Aorta (tissue), 5 donors: ENCODE measurements around the gene CASP12. TPM values are rescaled to one million over a fixed set of nuclear protein-coding genes. Genes with fewer than 3 reads are reported as not detected.
A peak's percentile ranks its signal among the peaks of the same experiment; 100 is the strongest.

Source experiments
- ATAC-seq: fragments of 200-7000 bp; cut with Tn5 transposase; one replicate; pipeline ENCODE4 v1.9.1; 2022; ENCODE audit warnings: moderate library complexity; ENCODE audit not compliant: low FRiP score
- DNase-seq, 2 donors: peaks; one replicate each; pipeline ENCODE4 v3.0.0-alpha.2; 2020
- H3K27ac ChIP-seq, 2 donors: one replicate each; pipeline ENCODE4 v1.5.1; 2013; ENCODE audit warnings: low read length in 2 of 2, mild to moderate bottlenecking in 2 of 2, moderate library complexity in 2 of 2, control low read depth in 1 of 2, inconsistent platforms in 1 of 2, low read depth in 1 of 2
- H3K27me3 ChIP-seq, 2 donors: one replicate each; pipeline ENCODE4 v1.6.1; 2013; ENCODE audit warnings: control low read depth in 1 of 2, low read length in 1 of 2, mild to moderate bottlenecking in 1 of 2, moderate library complexity in 1 of 2; ENCODE audit not compliant: insufficient read depth in 2 of 2, control insufficient read depth in 1 of 2
- H3K36me3 ChIP-seq, 2 donors: one replicate each; pipeline ENCODE4 v1.6.1; 2013; ENCODE audit warnings: control low read depth in 1 of 2, low read length in 1 of 2, mild to moderate bottlenecking in 1 of 2; ENCODE audit not compliant: insufficient read depth in 2 of 2, control insufficient read depth in 1 of 2
- H3K4me1 ChIP-seq, 2 donors: one replicate each; pipeline ENCODE4 v1.6.1; 2013; ENCODE audit warnings: low read length in 2 of 2, control low read depth in 1 of 2, mild to moderate bottlenecking in 1 of 2, moderate library complexity in 1 of 2; ENCODE audit not compliant: insufficient read depth in 2 of 2, control insufficient read depth in 1 of 2
- H3K4me3 ChIP-seq, 2 donors: one replicate each; pipeline ENCODE4 v1.5.1; 2013; ENCODE audit warnings: low read length in 2 of 2, control low read depth in 1 of 2, mild to moderate bottlenecking in 1 of 2
- H3K9me3 ChIP-seq: one replicate; pipeline ENCODE4 v1.6.1; 2013; ENCODE audit warnings: mild to moderate bottlenecking, low read length; ENCODE audit not compliant: control insufficient read depth
- WGBS, 2 donors: extraction: QIAGEN DNeasy Blood & Tissue Kit; methylation state at CpG; one replicate each; pipeline ENCODE4 v1.1.7; 2013; 5-methylcytosine and 5-hydroxymethylcytosine counted together
- intact Hi-C, 2 donors: fragments of 100-400 bp; cut with DNase I; formaldehyde crosslinking; loops; one replicate each; pipeline versions ENCODE4 v1.14.2 to v1.15.0; 2022
- polyA plus RNA-seq, 2 donors: library from polyadenylated mRNA; stranded (reverse); fragments of 200-250 nt; gene quantifications; one replicate each; pipeline ENCODE4 v1.2.3, GENCODE V29; 2013
- total RNA-seq, 2 donors: library from RNA; stranded (reverse); fragmentation: NEBNext Ultra II Directional; extraction: Animal tissue kit (Norgen Biotek cat#: 25700); gene quantifications; one replicate each; pipeline ENCODE4 v1.2.1, GENCODE V29; 2021
- donor health status: healthy with polysubstance abuse.
- donor health status: Bipolar disorder and iron deficiency.
- donor health status: DM: no; HTN: no; CAD: no.
- donor health status: DM: no; HTN: no; CAD: no.
- donor health status: DM: yes; HTN: yes; CAD: no.

The CASP12 gene
- total and polyA plus RNA-seq, 4 donors = 2.4 to 5.0 (median 3.8) TPM

GRCh38 chr11:104899226-104899625 is 966 bp upstream of the CASP12 start:
- H3K27me3 ChIP-seq = no peaks in the 10 kb centered on the region
- intact Hi-C loops = loop anchor here in 1 of 2 donors (5.0 kb wide), 1 partner anchor 68 kb away; the partner anchor contains the start of gene CASP4
- no peaks in the 10 kb centered on the region for H3K36me3 ChIP-seq
- H3K27ac ChIP-seq = no peak overlapping the region
- ATAC-seq (no peak), DNase-seq (no peak)
- peaks cover 3 to 4% of the 10 kb centered on the region in 2 donors for H3K4me1 ChIP-seq
- H3K4me3 ChIP-seq = no peak overlapping the region
- no peaks in the 10 kb centered on the region for H3K9me3 ChIP-seq

- intact Hi-C loops = loop anchor here in 1 of 2 donors (5.0 kb wide), 1 partner anchor 69 kb away; the partner anchor contains the start of gene CASP4
- no peaks in the 10 kb centered on the region for H3K36me3 ChIP-seq
- peak overlapping the region; percentile 98 to 99 for H3K4me3 ChIP-seq
- H3K9me3 ChIP-seq = no peaks in the 10 kb centered on the region
- ATAC-seq (peak; percentile 53), DNase-seq (no peak)
- no peaks in the 10 kb centered on the region for H3K27me3 ChIP-seq
- H3K27ac ChIP-seq = peak overlapping the region in 1 of 2 donors; percentile 57
- WGBS, 2 donors = 4 to 5% methylated on average over 1 of the region's 1 CpG
- peaks cover 5 to 6% of the 10 kb centered on the region in 2 donors for H3K4me1 ChIP-seq
Observed at GRCh38 chr11:104898685-104899013, 389 bp upstream of the CASP12 start.

GRCh38 chr11:104895634-104896033 is 2.6 kb downstream of the CASP12 start:
- ATAC-seq = no peak
- Histone ChIP-seq H3K36me3 (peaks cover 0 to 4% of the 10 kb centered on the region in 2 donors), H3K4me1 (peaks cover 6% of the 10 kb centered on the region in 2 donors), H3K27ac (peak overlapping the region; percentile 67), H3K9me3 (no peaks in the 10 kb centered on the region), H3K4me3 (peak overlapping the region; percentile 49 to 76), H3K27me3 (no peaks in the 10 kb centered on the region)
- intact Hi-C loops = loop anchor here in 1 of 2 donors (5.0 kb wide), 1 partner anchor 72 kb away; the partner anchor contains the start of gene CASP4
- WGBS, 2 donors = 7 to 9% methylated on average over 2 of the region's 2 CpGs
- no peak for DNase-seq

GRCh38 chr11:104893876-104894275 is 4.4 kb downstream of the CASP12 start:
- WGBS, 2 donors = 96 to 100% methylated on average over 1 of the region's 1 CpG
- DNase-seq (no peak), ATAC-seq (no peak)
- Histone ChIP-seq H3K4me1 (peaks cover 4 to 6% of the 10 kb centered on the region in 2 donors), H3K9me3 (no peaks in the 10 kb centered on the region), H3K36me3 (peaks cover 0 to 6% of the 10 kb centered on the region in 2 donors), H3K27ac (no peak overlapping the region), H3K4me3 (no peak overlapping the region), H3K27me3 (no peaks in the 10 kb centered on the region)
- intact Hi-C loops = no loop called here

GRCh38 chr11:104892723-104893511 is 5.3 kb downstream of the CASP12 start:
- peak overlapping the region; percentile 14 to 34 for H3K4me3 ChIP-seq
- H3K27me3 ChIP-seq = no peaks in the 10 kb centered on the region
- no peak overlapping the region for H3K27ac ChIP-seq
- H3K9me3 ChIP-seq = no peaks in the 10 kb centered on the region
- intact Hi-C loops = no loop called here
- no peak for DNase-seq
- ATAC-seq = no peak
- H3K4me1 ChIP-seq = peaks cover 4 to 6% of the 10 kb centered on the region in 2 donors
- H3K36me3 ChIP-seq = peaks cover 0 to 6% of the 10 kb centered on the region in 2 donors
- 7 to 8% methylated on average over 3 of the region's 3 CpGs for WGBS, 2 donors

- DNase-seq (no peak), ATAC-seq (no peak)
- 87 to 93% methylated on average over 4 of the region's 4 CpGs for WGBS, 2 donors
- Histone ChIP-seq H3K36me3 (peaks cover 0 to 6% of the 10 kb centered on the region in 2 donors), H3K9me3 (no peaks in the 10 kb centered on the region), H3K27me3 (no peaks in the 10 kb centered on the region), H3K4me1 (peaks cover 3 to 4% of the 10 kb centered on the region in 2 donors), H3K27ac (no peak overlapping the region), H3K4me3 (no peak overlapping the region)
- intact Hi-C loops = no loop called here
Observed at GRCh38 chr11:104891135-104891534, 7.1 kb downstream of the CASP12 start.

GRCh38 chr11:104883342-104883741 is 14.9 kb downstream of the CASP12 start:
- no peaks in the 10 kb centered on the region for H3K9me3 ChIP-seq
- H3K4me3 ChIP-seq = no peak overlapping the region
- no peaks in the 10 kb centered on the region for H3K4me1 ChIP-seq
- intact Hi-C loops = no loop called here
- no peak overlapping the region for H3K27ac ChIP-seq
- peaks cover 0 to 4% of the 10 kb centered on the region in 2 donors for H3K36me3 ChIP-seq
- no peaks in the 10 kb centered on the region for H3K27me3 ChIP-seq
- ATAC-seq (no peak), DNase-seq (no peak)
- 94 to 97% methylated on average over 2 of the region's 2 CpGs for WGBS, 2 donors

- no peaks in the 10 kb centered on the region for H3K27me3 ChIP-seq
- DNase-seq = no peak
- intact Hi-C loops = no loop called here
- H3K36me3 ChIP-seq = peaks cover 0 to 4% of the 10 kb centered on the region in 2 donors
- H3K4me3 ChIP-seq = no peak overlapping the region
- no peaks in the 10 kb centered on the region for H3K4me1 ChIP-seq
- no peaks in the 10 kb centered on the region for H3K9me3 ChIP-seq
- no peak for ATAC-seq
- 78 to 82% methylated on average over 3 of the region's 3 CpGs for whole genome bisulfite sequencing, 2 donors
- no peak overlapping the region for H3K27ac ChIP-seq
Observed at GRCh38 chr11:104881117-104881794, 17.0 kb downstream of the CASP12 start.
